ENCODE measurements around the gene MAGI2.

MAGI2 gene

GRCh38 chr7:78712111-78712510 lies 741.4 kb downstream of the MAGI2 start:
- H3K4me1 ChIP-seq (ENCODE audit: insufficient read depth, poor library complexity, severe bottlenecking): no peaks in the 10 kb centered on the region
- no peaks in the 10 kb centered on the region for H3K9me3 ChIP-seq (ENCODE audit: severe bottlenecking)
- H3K4me3 ChIP-seq (ENCODE audit: severe bottlenecking): no peak overlapping the region
- no peak overlapping the region for H3K27ac ChIP-seq (ENCODE audit: poor library complexity, severe bottlenecking)
- no peak for TF ChIP-seq CTCF (IDR thresholded peaks at IDR 0.05; ENCODE audit: poor library complexity, severe bottlenecking)
- ATAC-seq (ENCODE audit: low read depth) (no peak), DNase-seq (ENCODE audit: low spot score) (no peak)
- no peaks in the 10 kb centered on the region for H3K36me3 ChIP-seq (ENCODE audit: low read depth)
- no peaks in the 10 kb centered on the region for H3K27me3 ChIP-seq (ENCODE audit: insufficient read depth, poor library complexity, severe bottlenecking)

GRCh38 chr7:78709658-78710057 lies 743.8 kb downstream of the MAGI2 start:
- TF ChIP-seq CTCF (IDR thresholded peaks at IDR 0.05; ENCODE audit: poor library complexity, severe bottlenecking): no peak
- ATAC-seq (ENCODE audit: low read depth): no peak

GRCh38 chr7:78704504-78704903 lies 749.0 kb downstream of the MAGI2 start:
- ATAC-seq (ENCODE audit: low read depth): no peak
- Histone ChIP-seq H3K27ac (ENCODE audit: poor library complexity, severe bottlenecking) (no peak overlapping the region), H3K4me3 (ENCODE audit: severe bottlenecking) (no peak overlapping the region), H3K27me3 (ENCODE audit: insufficient read depth, poor library complexity, severe bottlenecking) (no peaks in the 10 kb centered on the region), H3K36me3 (ENCODE audit: low read depth) (no peaks in the 10 kb centered on the region), H3K9me3 (ENCODE audit: severe bottlenecking) (no peaks in the 10 kb centered on the region), H3K4me1 (ENCODE audit: insufficient read depth, poor library complexity, severe bottlenecking) (peaks cover 2% of the 10 kb centered on the region)
- DNase-seq (ENCODE audit: low spot score): no peak
- no peak for TF ChIP-seq CTCF (IDR thresholded peaks at IDR 0.05; ENCODE audit: poor library complexity, severe bottlenecking)

More at GRCh38 chr7:78709658-78710057, 743.8 kb downstream of the MAGI2 start:
- H3K4me1 ChIP-seq (ENCODE audit: insufficient read depth, poor library complexity, severe bottlenecking): no peaks in the 10 kb centered on the region
- H3K27me3 ChIP-seq (ENCODE audit: insufficient read depth, poor library complexity, severe bottlenecking): no peaks in the 10 kb centered on the region
- H3K9me3 ChIP-seq (ENCODE audit: severe bottlenecking): no peaks in the 10 kb centered on the region
- DNase-seq (ENCODE audit: low spot score): no peak
- no peak overlapping the region for H3K27ac ChIP-seq (ENCODE audit: poor library complexity, severe bottlenecking)
- no peak overlapping the region for H3K4me3 ChIP-seq (ENCODE audit: severe bottlenecking)
- H3K36me3 ChIP-seq (ENCODE audit: low read depth): no peaks in the 10 kb centered on the region

- Histone ChIP-seq H3K4me1 (ENCODE audit: insufficient read depth, poor library complexity, severe bottlenecking) (peaks cover 2% of the 10 kb centered on the region), H3K4me3 (ENCODE audit: severe bottlenecking) (no peak overlapping the region), H3K9me3 (ENCODE audit: severe bottlenecking) (no peaks in the 10 kb centered on the region), H3K27me3 (ENCODE audit: insufficient read depth, poor library complexity, severe bottlenecking) (no peaks in the 10 kb centered on the region), H3K27ac (ENCODE audit: poor library complexity, severe bottlenecking) (no peak overlapping the region), H3K36me3 (ENCODE audit: low read depth) (no peaks in the 10 kb centered on the region)
- ATAC-seq (ENCODE audit: low read depth) (no peak), DNase-seq (ENCODE audit: low spot score) (no peak)
- TF ChIP-seq CTCF (IDR thresholded peaks at IDR 0.05; ENCODE audit: poor library complexity, severe bottlenecking): no peak
These were observed 750.1 kb downstream of the MAGI2 start for GRCh38 chr7:78703391-78703790.

- H3K27me3 ChIP-seq (ENCODE audit: insufficient read depth, poor library complexity, severe bottlenecking): no peaks in the 10 kb centered on the region
- TF ChIP-seq CTCF (IDR thresholded peaks at IDR 0.05; ENCODE audit: poor library complexity, severe bottlenecking): no peak
- no peaks in the 10 kb centered on the region for H3K9me3 ChIP-seq (ENCODE audit: severe bottlenecking)
- ATAC-seq (ENCODE audit: low read depth) (peak; percentile 92), DNase-seq (ENCODE audit: low spot score) (no peak)
- H3K4me3 ChIP-seq (ENCODE audit: severe bottlenecking): no peak overlapping the region
- H3K36me3 ChIP-seq (ENCODE audit: low read depth): no peaks in the 10 kb centered on the region
- no peak overlapping the region for H3K27ac ChIP-seq (ENCODE audit: poor library complexity, severe bottlenecking)
- H3K4me1 ChIP-seq (ENCODE audit: insufficient read depth, poor library complexity, severe bottlenecking): peaks cover 2% of the 10 kb centered on the region
These were observed 750.7 kb downstream of the MAGI2 start for GRCh38 chr7:78702770-78703169.
